Measurements from ENCODE around the gene SLC48A1. TPM values are rescaled to one million over a fixed set of nuclear protein-coding genes. Genes with fewer than 3 reads are reported as not detected.
A peak's percentile ranks its signal among the peaks of the same experiment; 100 is the strongest.

Gene SLC48A1
- total RNA-seq, 2 experiments from 2014 or later = 4.5 to 5.8 TPM

DNA sequence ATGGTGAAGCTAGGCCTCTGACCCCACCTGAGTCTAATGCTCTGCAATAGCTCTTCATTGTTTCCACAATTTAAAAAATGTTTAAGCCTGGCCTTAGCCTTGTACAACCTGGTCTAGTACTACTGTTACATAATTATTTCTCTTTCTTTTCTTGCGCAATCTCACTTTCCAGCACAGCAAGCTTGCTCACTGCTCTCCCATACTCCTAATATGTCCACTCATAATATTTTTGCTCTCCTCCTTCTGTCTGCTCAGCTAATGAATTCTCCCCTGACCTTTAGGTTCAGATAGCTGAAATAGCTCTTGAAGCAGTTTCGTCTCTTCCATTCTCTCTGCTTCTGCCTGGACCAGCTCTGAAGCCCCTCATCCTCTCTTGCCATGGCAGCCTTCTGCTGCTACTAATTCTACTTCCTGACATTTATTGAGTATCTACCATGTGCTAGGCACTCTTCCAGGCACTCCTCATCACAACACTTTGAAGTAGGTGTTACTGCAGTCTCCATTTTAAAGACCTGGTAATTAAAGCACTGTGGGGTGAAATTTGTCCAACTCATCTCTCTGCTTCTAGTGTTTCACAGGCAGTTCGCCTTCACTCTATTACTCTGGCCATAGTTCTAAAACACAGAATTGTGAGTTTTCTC is 2.8 kb upstream of the SLC48A1 start:
- Histone ChIP-seq H3K9me3 (ENCODE audit: control insufficient read depth in 1 of 2, insufficient read depth in 1 of 2, low read length in 2 of 2) (no peaks in the 10 kb centered on the region), H3K27me3 (ENCODE audit: control insufficient read depth in 1 of 2, insufficient read depth in 2 of 2, low read length in 2 of 2) (no peaks in the 10 kb centered on the region), H3K4me1 (ENCODE audit: insufficient read depth, low read length) (peaks cover 31% of the 10 kb centered on the region), H3K4me3 (ENCODE audit: low read length) (no peak overlapping the region), H3K27ac (ENCODE audit: low read depth in 1 of 2, low read length in 2 of 2) (no peak overlapping the region), H3K36me3 (ENCODE audit: insufficient read depth, low read length) (no peaks in the 10 kb centered on the region)
- H3K4me3 Mint-ChIP-seq = no peak overlapping the region
- peaks cover 38% of the 10 kb centered on the region for H3K4me1 Mint-ChIP-seq (ENCODE audit: low read depth)
- intact Hi-C loops (cut with DNase I, micrococcal nuclease) = no loop called here
- no peaks in the 10 kb centered on the region for H3K36me3 Mint-ChIP-seq (ENCODE audit: low read depth)
- TF ChIP-seq, protein P1, sequence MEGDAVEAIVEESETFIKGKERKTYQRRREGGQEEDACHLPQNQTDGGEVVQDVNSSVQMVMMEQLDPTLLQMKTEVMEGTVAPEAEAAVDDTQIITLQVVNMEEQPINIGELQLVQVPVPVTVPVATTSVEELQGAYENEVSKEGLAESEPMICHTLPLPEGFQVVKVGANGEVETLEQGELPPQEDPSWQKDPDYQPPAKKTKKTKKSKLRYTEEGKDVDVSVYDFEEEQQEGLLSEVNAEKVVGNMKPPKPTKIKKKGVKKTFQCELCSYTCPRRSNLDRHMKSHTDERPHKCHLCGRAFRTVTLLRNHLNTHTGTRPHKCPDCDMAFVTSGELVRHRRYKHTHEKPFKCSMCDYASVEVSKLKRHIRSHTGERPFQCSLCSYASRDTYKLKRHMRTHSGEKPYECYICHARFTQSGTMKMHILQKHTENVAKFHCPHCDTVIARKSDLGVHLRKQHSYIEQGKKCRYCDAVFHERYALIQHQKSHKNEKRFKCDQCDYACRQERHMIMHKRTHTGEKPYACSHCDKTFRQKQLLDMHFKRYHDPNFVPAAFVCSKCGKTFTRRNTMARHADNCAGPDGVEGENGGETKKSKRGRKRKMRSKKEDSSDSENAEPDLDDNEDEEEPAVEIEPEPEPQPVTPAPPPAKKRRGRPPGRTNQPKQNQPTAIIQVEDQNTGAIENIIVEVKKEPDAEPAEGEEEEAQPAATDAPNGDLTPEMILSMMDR (IDR thresholded peaks at IDR 0.05) = no peak
- H3K9me3 Mint-ChIP-seq = no peaks in the 10 kb centered on the region
- ChIA-PET CTCF (interaction anchor here (0.7 to 9.5 kb wide), 6 partner anchors 8 to 282 kb away, joined by 3 to 157 read pairs (median 12); no protein-coding TSS in a partner anchor), POLR2A (interaction anchor here (1.7 kb wide), 1 partner anchor 29 kb away, joined by 4 read pairs; no protein-coding TSS in a partner anchor)
- no peak for DNase-seq
- no peak for ATAC-seq (ENCODE audit: poor library complexity)
- H3K27me3 Mint-ChIP-seq = no peaks in the 10 kb centered on the region
- no peak overlapping the region for H3K27ac Mint-ChIP-seq

- H3K4me3 Mint-ChIP-seq = peak overlapping the region; percentile 45
- no peak for ATAC-seq (ENCODE audit: poor library complexity)
- intact Hi-C loops (cut with DNase I, micrococcal nuclease) = no loop called here
- CTCF ChIA-PET = interaction anchor here (3.8 to 9.5 kb wide), 2 partner anchors 29 to 67 kb away, joined by 20 to 157 read pairs; no protein-coding TSS in a partner anchor
- POLR2A ChIA-PET = no interaction called here
- no peaks in the 10 kb centered on the region for H3K36me3 ChIP-seq (ENCODE audit: insufficient read depth, low read length)
- no peaks in the 10 kb centered on the region for H3K27me3 Mint-ChIP-seq
- peaks cover 33% of the 10 kb centered on the region for H3K4me1 Mint-ChIP-seq (ENCODE audit: low read depth)
- H3K27me3 ChIP-seq (ENCODE audit: control insufficient read depth in 1 of 2, insufficient read depth in 2 of 2, low read length in 2 of 2) = no peaks in the 10 kb centered on the region
- H3K9me3 ChIP-seq (ENCODE audit: control insufficient read depth in 1 of 2, insufficient read depth in 1 of 2, low read length in 2 of 2) = no peaks in the 10 kb centered on the region
- DNase-seq = no peak
- no peak overlapping the region for H3K27ac ChIP-seq (ENCODE audit: low read depth in 1 of 2, low read length in 2 of 2)
- no peaks in the 10 kb centered on the region for H3K36me3 Mint-ChIP-seq (ENCODE audit: low read depth)
- no peak overlapping the region for H3K27ac Mint-ChIP-seq
- H3K9me3 Mint-ChIP-seq = no peaks in the 10 kb centered on the region
- H3K4me1 ChIP-seq (ENCODE audit: insufficient read depth, low read length) = peaks cover 40% of the 10 kb centered on the region
- TF ChIP-seq, protein P1 (IDR thresholded peaks at IDR 0.05) = no peak
- H3K4me3 ChIP-seq (ENCODE audit: low read length) = no peak overlapping the region
Observed at GRCh38 chr12:47771304-47771703, 1.7 kb upstream of the SLC48A1 start.

GRCh38 chr12:47772094-47772660 is 861 bp upstream of the SLC48A1 start:
- peak overlapping the region; percentile 92 for H3K4me3 Mint-ChIP-seq
- Histone ChIP-seq H3K4me1 (ENCODE audit: insufficient read depth, low read length) (peaks cover 32% of the 10 kb centered on the region), H3K4me3 (ENCODE audit: low read length) (no peak overlapping the region), H3K36me3 (ENCODE audit: insufficient read depth, low read length) (no peaks in the 10 kb centered on the region), H3K27ac (ENCODE audit: low read depth in 1 of 2, low read length in 2 of 2) (no peak overlapping the region), H3K27me3 (ENCODE audit: control insufficient read depth in 1 of 2, insufficient read depth in 2 of 2, low read length in 2 of 2) (no peaks in the 10 kb centered on the region), H3K9me3 (ENCODE audit: control insufficient read depth in 1 of 2, insufficient read depth in 1 of 2, low read length in 2 of 2) (no peaks in the 10 kb centered on the region)
- CTCF ChIA-PET = interaction anchor here (0.8 to 9.5 kb wide), 12 partner anchors 13 to 191 kb away, joined by 3 to 157 read pairs (median 4); partner anchors contain the start of genes RAPGEF3, RPAP3 and TMEM106C
- peaks cover 24% of the 10 kb centered on the region for H3K4me1 Mint-ChIP-seq (ENCODE audit: low read depth)
- DNase-seq = no peak
- POLR2A ChIA-PET = interaction anchor here (0.6 to 2.2 kb wide), 12 partner anchors 9 to 1206 kb away, joined by 3 to 8 read pairs (median 4); partner anchors contain the start of genes RAPGEF3, RPAP3 and WNT1
- TF ChIP-seq, protein P1 (IDR thresholded peaks at IDR 0.05) = no peak
- no peaks in the 10 kb centered on the region for H3K9me3 Mint-ChIP-seq
- no peaks in the 10 kb centered on the region for H3K27me3 Mint-ChIP-seq
- peak overlapping the region; percentile 77 for H3K27ac Mint-ChIP-seq
- ATAC-seq (ENCODE audit: poor library complexity) = no peak
- no peaks in the 10 kb centered on the region for H3K36me3 Mint-ChIP-seq (ENCODE audit: low read depth)
- intact Hi-C loops (cut with DNase I, micrococcal nuclease) = no loop called here
